HG03575 (cell line): ENCODE measurements around the gene PPP1R13B.

ENCODE experiments used
- ATAC-seq: cut with Tn5 transposase; IDR thresholded peaks from one replicate; pipeline ENCODE4 v1.9.1; 2021; ENCODE audit not compliant: unreplicated experiment, insufficient number of reproducible peaks, low FRiP score; ENCODE audit errors: extremely low read depth

PPP1R13B gene

DNA sequence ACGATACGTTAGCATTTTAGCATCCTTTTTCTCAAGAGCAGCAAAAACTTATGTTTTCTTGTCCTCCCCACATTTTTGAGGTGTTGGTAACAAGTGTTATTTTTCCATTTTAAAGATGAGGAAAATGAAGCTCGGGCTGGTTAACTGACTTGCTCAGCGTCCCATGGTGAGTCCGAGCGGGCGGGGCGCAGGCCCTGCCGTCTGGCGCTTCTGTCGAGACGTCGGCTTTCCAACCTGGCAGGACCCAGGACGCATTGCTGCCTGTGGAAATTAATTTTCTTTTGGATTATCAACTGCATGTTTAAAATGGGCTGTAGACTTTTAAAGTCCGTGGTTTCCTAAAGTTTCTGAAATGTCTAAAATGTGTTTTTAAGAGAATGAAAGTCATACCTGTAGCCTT is 162.5 kb downstream of the PPP1R13B start:
- ATAC-seq = no peak

DNA sequence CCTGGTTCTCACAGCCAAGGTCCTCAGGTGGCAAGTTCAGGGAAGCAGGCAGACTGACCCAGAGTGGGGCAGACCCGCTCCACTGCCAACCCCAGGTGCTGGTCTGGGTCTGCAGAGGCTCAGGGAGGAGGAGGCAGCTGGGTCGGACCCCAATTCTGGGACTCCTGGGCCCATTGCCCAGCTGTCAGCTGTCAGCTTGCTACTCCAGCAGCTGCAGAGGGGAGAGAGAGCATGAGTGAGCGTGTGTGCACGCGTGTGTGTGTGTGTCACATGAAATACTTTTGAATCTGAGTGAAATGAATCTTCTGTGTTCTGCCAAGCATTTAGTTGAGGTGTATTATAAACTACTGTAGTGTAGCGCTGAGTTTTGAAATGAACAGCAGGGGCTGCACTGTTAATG is 162.9 kb downstream of the PPP1R13B start:
- ATAC-seq = no peak
